Lung microvascular endothelial cell (primary cell): ENCODE measurements around the gene GTF2A2. TPM values are rescaled to one million over a fixed set of nuclear protein-coding genes. Genes with fewer than 3 reads are reported as not detected.
"Not testable (repeated sequence)": the region's sequence is repeated elsewhere in the genome, so short reads cannot be mapped to it uniquely, and the experiment has no call there.

Source experiments
- DNase-seq, 2 donors: peaks; one replicate each; pipeline versions ENCODE4 v3.0.0 to v3.0.0-alpha.2; 2010; ENCODE audit warnings: low read depth in 2 of 2
- total RNA-seq: library from RNA; depleted of rRNA; stranded (reverse); fragments of >200 nt; gene quantifications from 2 replicates; pipeline ENCODE4 v1.2.1, GENCODE V29; 2014

GTF2A2 gene
- total RNA-seq, 1 donor from 2014 or later, result 51.2 TPM

DNA sequence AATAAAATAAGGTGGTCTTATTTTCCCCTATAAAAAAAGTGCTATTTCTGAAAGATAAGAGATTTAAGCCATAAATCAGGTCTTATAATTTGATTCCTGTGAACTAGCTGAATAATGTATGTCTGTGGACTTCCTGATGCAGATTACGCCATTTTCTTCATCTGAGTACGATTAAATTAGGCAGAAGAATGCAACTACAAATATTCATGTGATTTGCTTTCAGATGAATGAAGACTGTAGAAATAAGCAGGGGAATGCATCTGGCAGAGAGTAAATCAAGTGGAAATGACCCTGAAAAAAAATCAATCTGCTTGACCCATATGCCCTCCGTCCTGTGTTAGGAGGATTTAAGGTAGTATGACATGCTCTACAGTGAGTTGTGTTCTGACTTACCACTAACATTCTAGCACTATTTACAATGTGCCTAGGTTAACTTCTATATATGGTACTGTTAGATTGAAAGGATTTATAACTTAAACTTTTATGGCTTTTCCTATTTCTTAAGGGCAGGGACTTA, 17.1 kb upstream of the GTF2A2 start:
- DNase-seq, result no peak

DNA sequence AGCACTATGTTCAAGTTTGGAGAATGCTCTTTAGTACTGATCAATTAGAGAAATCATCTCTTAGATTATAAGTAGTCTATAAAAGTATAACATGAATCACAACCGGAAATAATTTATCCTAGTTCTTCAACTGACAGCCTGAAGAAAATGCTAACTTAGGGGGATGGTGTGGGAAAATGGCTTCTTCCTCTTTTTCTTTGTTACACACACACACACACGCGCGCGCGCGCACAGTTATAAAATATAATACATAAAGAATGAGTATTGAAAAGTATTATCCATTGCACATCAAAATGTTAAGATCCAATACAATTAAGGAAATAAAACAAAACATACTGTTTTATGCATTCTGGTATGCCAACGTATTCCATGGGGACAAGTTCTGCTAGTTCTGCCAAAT, 11.2 kb upstream of the GTF2A2 start:
- no peak for DNase-seq

DNA sequence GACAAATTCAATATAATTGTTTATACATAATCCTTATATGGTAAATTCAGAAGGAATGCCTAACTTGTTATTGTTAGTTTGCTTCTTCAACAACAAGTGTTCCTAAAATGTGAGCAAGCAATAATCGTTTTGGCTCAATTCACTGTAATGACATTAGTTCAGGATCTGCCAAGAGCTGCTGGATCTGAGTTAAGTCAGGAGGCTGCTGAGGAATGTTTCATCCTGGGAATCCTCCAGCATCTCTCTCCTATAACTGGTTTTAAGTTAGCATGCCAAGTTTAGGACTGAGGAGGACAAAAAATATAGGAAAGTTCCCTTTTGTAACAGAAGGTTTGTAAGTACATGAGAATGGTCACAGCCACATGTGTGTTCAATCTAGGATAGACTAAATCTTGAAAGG, 4.9 kb upstream of the GTF2A2 start:
- no peak for DNase-seq

DNA sequence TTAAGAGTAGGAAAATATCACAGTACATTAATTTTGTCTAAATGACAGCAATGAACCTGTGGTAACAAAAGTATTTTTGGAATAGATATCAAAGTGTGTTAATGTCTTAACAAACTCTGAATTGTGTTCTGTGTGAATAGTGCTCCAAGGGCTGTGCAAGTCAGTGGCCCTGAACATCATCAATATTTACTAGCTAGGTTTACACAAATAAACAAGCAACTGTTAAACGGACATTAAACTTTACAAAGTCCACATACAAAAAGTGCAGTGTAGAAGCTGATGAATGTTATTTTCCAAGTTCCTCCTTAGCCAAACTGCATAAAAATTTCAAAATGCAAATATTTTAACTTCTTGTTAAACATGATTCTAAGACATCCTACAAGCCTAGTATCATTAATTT, 2.1 kb upstream of the GTF2A2 start:
- DNase-seq, result no peak

DNA sequence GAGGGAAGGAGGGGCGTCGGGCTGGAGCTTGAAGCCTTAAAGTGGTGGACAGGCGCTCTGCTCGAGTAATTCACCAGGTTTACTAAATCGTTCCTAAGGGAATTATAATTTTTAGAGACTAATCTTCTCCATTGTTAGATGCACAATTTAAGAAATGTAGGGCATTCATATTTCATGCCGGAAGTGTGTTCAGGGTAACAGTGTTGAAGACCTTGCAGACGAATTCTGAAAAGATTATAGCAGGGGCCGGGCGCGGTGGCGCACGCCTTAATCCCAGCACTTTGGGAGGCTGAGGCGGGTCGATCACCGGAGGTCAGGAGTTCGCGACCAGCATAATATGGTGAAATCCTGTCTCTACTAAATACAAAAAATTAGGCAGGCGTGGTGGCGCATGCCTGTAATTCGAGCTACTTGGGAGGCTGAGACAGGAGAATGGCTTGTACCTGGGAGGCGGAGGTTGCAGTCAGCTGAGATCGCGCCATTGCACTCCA, 365 bp upstream of the GTF2A2 start:
- DNase-seq, result no peak

DNA sequence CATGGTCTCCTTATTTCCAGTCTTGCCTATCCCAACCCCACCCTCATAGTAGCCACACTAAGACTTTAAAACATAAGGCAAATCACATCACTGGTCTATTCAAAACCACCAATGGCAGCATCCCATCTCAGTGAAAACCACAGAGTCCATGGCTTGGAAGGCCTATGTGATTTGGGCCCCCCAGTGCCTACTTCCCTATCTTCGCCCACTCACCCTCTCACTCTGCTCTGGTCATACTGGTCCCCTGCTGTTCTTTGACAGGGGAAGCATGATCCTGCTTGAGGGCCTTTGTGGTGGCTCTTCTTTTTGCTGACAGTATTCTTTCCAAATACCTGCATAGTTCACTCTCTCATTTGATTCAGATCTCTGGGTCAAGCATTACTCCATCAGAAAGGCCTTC, 3.3 kb downstream of the GTF2A2 start:
- DNase-seq, result no peak

DNA sequence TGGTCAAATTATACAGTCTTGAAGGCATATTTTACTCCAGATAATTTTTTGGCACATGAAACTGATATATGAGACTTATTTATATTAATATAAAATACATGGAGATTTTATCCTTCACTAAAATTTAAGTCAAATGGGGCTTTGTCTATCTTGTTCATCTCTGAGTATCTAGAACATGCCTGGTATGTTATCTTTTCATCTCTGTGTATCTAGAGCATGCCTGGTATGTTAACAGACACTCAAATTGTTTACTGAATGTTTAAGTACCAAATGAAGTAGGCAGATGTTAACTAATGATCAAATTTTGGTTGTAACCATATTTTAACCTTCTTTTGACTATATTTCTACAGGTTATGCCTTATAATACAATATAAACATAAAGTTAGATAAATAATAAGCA, 7.7 kb downstream of the GTF2A2 start:
- no peak for DNase-seq

DNA sequence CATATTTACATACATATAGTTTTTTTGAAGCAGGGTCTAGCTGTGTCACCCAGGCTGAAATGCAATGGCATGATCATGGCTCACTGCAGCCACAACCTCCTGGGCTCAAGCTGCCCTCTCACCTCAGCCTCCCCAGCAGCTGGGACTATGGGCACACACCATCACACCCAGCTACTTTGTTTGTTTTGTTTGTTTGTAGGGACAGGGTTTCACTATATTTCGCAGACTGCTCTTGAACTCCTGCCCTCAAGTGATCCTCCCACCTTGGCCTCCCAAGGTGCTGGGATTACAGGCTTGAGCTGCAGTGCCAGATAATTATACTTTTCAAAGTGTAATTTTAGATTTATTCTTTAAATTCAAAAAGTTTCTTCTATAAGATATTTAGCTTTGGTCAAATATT, 10.2 kb downstream of the GTF2A2 start:
- DNase-seq, result no peak

DNA sequence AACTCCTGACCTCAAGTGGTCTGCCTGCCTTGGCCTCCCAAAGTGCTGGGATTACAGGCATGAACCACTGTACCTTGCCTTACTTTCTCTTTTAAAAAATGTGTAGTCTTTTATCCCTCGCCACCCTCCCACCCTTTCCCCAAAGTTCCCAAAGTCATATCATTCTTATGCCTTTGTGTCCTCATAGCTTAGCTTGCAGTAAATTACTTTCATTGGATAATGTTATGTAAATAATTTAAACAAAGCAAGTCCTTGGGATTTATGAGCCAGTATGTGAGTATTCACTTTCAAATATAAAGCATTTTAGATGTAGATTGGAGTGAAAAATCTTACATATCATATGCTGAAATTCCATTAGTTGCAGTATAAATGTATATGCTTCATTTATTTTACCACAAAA, 11.0 kb downstream of the GTF2A2 start:
- DNase-seq, result no peak

DNA sequence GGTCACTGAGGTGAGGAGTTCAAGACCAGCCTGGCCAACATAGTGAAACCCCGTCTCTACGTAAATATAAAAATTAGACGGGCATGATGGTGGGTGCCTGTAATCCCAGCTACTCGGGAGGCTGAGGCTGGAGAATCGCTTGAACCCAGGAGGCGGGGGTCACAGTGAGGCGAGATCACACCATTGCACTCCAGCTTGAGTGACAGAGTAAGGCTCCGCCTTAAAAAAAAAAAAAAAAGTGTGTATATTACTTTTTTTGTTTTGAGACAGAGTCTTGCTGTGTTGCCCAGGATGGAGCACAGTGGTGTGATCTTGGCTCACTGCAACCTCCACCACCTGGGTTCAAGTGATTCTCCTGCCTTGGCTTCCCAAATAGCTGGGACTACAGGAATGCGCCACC, 11.5 kb downstream of the GTF2A2 start:
- DNase-seq, result not testable (repeated sequence)

DNA sequence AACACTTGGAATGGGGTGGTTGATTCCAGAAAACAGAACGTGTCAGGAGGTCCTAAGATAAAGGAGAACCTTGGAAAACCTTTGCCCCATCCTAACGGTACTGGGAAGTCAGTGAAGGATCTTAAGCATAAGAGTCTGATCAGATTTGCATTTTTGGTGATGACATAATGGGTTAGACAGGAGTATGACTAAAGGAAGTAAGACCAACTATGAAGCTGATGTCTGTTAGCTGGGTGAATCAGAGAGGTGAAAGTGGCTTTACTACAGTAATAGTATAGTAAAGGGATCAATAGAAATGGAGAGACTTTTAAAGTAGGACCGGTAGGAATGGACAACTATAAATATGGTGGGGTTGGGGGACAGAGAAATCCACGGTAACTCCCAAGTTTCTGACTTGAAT, 12.6 kb downstream of the GTF2A2 start:
- DNase-seq, result peak in 1 of 2 donors; percentile 12

DNA sequence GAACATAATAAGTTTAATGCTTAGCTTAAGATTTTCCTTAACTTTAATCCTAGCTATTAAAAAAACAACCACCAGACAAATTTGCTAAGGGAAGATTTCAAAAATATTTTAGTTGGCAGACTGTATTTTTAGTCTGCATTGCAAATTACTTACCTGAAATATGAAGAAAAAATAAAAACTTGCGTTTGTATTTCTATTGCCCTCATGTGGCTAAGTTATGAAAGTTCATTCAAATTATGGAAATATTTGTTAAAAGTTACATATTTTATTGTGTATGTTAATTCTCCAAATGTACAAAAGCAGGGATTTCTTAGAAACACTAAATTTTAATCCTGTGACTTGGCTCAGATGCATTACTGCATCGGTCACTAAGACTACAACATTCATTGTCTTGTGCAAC, 15.0 kb downstream of the GTF2A2 start:
- DNase-seq, result peak in 1 of 2 donors; percentile 8

DNA sequence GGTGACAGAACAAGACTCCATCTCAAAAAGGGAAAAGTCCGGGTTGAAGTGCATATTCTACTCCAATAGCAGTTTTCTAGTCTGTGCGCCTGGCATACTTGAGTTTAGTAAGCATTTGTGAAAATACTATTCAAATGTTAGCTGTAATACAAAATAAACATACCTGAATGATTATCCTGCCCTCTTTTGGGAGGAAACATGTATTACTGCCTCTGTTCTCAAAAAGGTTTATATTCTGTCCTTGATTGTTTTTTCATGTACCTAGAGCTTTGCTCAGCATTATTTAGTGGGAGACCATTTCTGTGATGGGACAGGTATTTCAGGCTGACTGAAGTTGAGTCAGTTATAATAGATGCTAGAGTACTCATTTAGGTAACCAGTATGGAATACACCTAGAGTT, 19.8 kb downstream of the GTF2A2 start:
- DNase-seq, result not testable (repeated sequence)

DNA sequence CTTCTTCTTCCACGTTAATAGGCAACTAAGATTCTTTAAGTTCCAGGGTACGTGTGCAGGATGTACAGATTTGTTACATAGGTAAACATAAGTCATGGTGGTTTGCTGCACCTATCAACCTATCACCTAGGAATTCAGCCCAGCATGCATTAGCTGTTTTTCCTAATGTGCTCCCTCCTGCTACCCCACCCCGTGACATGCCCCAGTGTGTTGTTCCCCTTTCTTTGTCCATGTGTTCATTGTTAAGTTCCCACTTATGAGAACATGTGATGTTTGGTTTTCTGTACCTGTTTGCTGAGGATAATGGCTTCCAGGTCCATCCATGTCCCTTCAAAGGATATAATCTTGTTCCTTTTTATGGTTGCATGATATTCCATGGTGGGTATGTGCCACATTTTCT, 21.1 kb downstream of the GTF2A2 start:
- DNase-seq, result no peak

DNA sequence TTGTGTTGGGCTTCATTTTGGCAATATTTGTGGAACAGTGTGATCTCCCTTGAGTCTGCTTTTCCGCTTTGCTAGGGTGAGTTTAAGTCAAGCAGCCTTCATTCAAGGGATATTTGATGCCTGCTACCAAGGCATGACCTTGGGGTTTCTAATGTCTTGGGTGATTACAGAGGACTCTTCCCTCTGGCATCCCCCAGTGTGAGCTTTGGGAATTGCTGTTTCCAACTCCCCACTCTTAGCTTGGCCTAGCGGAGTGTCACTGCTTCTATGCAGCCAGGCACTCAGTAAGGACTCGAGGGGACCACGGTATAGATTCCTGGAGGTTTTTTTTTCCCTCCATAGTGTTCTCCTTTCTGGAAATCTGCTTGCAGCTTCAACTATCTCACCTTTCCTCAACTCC, 24.6 kb downstream of the GTF2A2 start:
- DNase-seq, result no peak

DNA sequence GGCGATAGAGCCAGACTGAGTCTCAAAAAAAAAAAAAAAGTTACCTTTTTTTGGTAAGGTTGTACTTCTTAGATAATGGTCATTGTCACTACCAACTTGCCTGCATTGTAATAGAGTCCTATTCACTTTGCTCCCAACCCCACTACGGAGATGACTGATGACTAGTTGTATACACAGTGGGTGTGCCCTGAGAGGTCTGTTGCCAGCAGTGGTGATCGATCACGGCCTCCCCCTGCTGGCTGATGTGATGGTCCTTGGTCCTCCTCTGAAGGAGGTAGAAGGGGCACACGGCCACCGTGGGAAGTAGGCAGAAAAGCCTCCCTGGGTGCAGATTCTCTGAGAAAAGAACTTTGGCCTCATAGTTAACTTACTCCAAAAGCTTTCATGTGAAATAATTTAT, 35.0 kb downstream of the GTF2A2 start:
- peak; percentile 42 to 66 for DNase-seq

DNA sequence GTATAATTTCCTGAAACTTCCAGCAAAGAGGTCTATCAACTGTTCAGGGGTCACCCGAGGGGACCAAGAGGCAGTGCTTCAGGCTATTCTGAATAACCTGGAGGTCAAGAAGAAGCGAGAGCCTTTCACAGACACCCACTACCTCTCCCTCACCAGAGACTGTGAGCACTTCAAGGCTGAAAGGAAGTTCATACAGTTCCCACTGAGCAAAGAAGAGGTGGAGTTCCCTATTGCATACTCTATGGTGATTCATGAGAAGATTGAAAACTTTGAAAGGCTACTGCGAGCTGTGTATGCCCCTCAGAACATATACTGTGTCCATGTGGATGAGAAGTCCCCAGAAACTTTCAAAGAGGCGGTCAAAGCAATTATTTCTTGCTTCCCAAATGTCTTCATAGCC, 38.9 kb downstream of the GTF2A2 start:
- DNase-seq, result no peak

DNA sequence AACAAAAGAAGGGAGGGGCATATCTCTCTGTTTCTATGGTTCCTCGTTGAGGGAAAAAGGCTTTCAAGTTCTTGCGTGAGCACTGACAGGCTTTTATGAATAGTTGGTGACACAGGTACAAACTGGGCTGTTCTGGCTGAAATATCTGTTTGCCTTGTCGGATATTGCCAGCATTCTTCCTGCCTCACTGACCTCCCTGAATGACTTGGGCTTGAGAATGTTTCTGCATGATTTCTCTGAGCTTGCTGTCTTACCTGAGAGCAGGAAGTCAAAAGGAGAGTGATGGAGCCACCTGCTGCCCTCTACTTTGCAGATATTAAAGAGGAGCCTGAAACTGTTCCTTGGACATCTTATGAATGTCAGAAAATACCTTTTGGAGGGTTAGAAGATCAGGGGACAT, 40.9 kb downstream of the GTF2A2 start:
- no peak for DNase-seq

DNA sequence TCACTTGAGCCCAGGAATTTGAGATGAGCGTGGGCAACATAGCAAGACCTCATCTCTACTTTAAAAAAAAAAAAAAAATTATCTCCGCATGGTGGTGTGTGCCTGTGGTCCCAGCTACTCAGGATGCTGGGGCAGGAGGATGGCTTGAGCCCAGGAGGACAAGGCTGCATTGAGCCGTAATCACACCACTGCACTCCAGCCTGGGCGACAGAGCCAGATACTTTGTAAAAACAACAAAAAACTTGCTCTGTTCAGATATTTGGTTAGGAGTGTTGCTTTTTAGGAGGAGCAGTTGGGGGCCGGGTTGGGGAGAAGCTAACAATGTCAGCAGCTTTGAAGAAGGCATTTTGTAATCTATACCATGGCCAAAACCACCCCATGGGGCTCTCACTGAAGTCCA, 41.7 kb downstream of the GTF2A2 start:
- DNase-seq, result no peak

DNA sequence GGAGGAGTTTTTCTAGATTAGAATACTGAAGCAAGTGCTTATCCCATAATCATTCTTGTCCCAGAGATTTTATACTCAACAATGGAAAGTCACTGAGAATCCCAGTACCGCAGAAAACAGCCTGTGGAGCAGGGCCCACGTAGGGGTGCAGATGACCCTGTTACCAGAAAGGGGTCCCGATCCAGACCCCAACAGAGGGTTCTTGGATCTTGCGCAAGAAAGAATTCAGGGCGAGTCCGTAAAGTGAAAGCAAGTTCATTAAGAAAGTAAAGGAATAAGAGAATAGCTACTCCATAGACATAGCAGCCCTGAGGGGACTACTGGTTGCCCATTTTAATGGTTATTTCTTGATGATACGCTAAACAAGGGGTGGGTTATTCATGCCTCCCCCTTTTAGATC, 43.2 kb downstream of the GTF2A2 start:
- no peak for DNase-seq

DNA sequence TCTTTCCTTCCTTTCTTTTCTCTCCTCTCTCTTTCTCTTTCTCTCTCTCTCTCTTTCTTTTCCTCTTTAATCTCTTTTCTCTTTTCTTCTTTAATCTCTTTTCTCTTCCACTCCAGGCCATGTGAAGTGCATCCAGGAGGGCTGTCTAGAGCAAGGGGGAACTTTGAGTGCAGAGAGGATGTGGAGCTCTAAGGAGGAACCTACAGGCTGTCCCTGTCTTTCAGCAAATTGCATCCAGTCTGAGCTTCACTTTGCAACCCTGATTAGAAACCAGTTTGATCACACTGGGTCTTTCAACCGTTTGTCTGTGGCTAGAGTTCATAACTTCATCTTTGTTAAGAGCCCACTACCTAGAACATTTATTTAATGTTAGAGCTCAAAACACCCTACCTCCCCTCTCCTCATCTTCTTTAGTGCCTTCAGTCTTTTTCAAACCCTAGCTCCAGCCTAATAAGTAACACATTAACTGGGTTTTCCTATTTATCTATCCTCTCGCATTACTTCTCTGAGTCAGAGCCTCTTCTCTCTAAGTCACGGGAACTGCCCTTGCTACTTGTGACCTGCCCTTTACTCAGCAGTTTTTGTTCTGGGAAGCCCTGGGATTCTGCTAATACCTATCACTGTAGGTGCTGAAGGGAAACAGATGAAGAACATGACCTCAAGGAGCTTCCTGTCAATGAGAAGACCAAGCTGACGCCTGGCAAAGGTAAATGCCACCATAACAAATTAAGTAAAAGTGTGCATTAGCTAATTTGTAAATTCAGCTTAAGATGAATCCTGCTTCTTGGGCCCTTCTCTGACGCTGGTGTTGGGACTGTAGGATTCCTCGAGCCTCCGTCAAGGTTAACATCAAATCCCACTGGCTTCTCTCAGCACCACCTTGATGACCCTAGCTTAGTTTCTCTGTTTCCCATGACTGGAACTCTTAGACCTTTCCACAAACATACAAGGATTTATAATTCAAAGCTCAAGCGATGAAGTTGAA, 45.7 kb downstream of the GTF2A2 start, which contains the start of gene GCNT3:
Gene GCNT3, plus strand, starts transcription at position 508 of the 985 bp plus-strand sequence. CDS start 6,456 bp downstream, outside the sequence.
- no peak for DNase-seq

DNA sequence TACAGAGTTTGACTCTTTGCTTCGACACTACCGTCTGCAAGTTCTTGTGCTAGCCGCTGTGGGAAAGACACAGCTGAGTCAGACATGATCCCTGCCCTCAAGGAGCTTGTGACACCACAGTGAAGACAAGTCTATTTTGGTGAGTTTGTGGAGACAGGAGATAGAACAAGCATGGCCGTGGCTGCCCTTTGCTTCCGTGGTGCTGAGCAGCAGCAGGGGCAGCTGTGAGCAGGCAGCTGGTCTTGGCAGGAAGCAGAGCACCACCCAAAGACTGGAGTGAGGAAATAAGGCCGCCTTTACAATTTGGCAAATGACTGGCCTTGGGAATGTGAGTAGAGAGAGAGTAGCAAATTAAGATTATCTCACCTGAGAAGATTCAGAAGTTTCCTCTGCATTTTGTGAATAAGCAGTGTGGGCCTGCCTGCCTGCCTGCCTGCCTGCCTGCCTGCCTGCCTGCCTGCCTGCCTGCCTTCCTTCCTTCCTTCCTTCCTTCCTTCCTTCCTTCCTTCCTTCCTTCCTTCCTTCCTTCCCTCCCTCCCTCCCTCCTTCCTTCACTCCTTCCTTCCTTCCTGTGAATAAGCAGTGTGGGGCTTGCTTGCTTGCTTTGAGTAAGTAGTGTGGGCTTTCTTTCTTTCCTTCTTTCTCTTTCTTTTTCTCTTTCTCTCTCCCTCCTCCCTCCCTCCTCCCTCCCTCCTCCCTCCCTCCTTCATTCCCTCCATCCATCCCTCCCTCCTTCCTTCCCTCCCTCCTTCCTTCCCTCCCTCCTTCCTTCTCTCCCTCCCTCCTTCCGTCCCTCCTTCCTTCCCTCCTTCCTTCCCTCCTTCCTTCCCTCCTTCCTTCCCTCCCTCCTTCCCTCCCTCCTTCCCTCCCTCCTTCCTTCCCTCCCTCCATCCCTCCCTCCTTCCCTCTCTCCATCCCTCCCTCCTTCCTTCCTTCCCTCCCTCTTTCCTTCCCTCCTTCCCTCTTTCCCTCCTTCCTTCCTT, 47.3 kb downstream of the GTF2A2 start:
- DNase-seq, result no peak
